Liver (tissue), 3 donors: ENCODE data around the gene GOLGA6D.

Experiments used
- ATF3 ChIP-seq: IDR thresholded peaks from 2 replicates; pipeline ENCODE4 v1.6.1; 2016; ENCODE audit warnings: antibody characterized with exemption
- CTCF ChIP-seq: fragments of 150-350 bp; IDR thresholded peaks from 2 replicates; pipeline ENCODE4 v1.5.1; 2017; ENCODE audit warnings: improper control_type of control experiment, low read depth, low read length; ENCODE audit not compliant: missing input control
- GABPA ChIP-seq, 2 donors: IDR thresholded peaks in 1 of 2; conservative IDR thresholded peaks in 1 of 2; 2 replicates each; pipeline ENCODE4 v1.6.1; 2016; ENCODE audit warnings: antibody characterized with exemption in 2 of 2, mild to moderate bottlenecking in 1 of 2, moderate library complexity in 1 of 2
- JUND ChIP-seq, 2 donors: IDR thresholded peaks; 2 replicates each; pipeline ENCODE4 v1.6.1; 2016; ENCODE audit warnings: antibody characterized with exemption in 2 of 2
- MAX ChIP-seq: IDR thresholded peaks from 2 replicates; pipeline ENCODE4 v1.6.1; 2016; ENCODE audit warnings: antibody characterized with exemption
- REST ChIP-seq: IDR thresholded peaks from 2 replicates; pipeline ENCODE4 v1.6.1; 2016; ENCODE audit warnings: antibody characterized with exemption, mild to moderate bottlenecking
- RXRA ChIP-seq, 2 donors: IDR thresholded peaks; 2 replicates each; pipeline ENCODE4 v1.6.1; 2017 to 2018; ENCODE audit warnings: antibody characterized with exemption in 2 of 2, mild to moderate bottlenecking in 1 of 2
- SP1 ChIP-seq: IDR thresholded peaks from 2 replicates; pipeline ENCODE4 v1.6.1; 2018; ENCODE audit warnings: antibody characterized with exemption, mild to moderate bottlenecking
- TAF1 ChIP-seq: conservative IDR thresholded peaks from 2 replicates; pipeline ENCODE4 v1.6.1; 2016; ENCODE audit warnings: antibody characterized with exemption, mild to moderate bottlenecking
- YY1 ChIP-seq: IDR thresholded peaks from 2 replicates; pipeline ENCODE4 v1.6.1; 2016; ENCODE audit warnings: antibody characterized with exemption, mild to moderate bottlenecking
- ZBTB33 ChIP-seq: IDR thresholded peaks from 2 replicates; pipeline ENCODE4 v1.6.1; 2016; ENCODE audit warnings: antibody characterized with exemption
- donor health status: healthy.
- donor health status: healthy.

GRCh38 chr15:75339531-75340240 lies 57.1 kb downstream of the GOLGA6D start:
- TF ChIP-seq MAX (no peak), CTCF (no peak), YY1 (no peak), JUND (IDR thresholded peaks at IDR 0.05) (no peak), ATF3 (no peak), TAF1 (no peak), REST (no peak), ZBTB33 (no peak), SP1 (no peak), GABPA (IDR thresholded peaks at IDR 0.05 in 1 of 2, conservative IDR thresholded peaks at IDR 0.05 in 1 of 2) (no peak), RXRA (IDR thresholded peaks at IDR 0.05) (no peak)
